ENCODE measurements around the gene TSEN54.

TSEN54 gene

GRCh38 chr17:75565618-75566017 lies 49.3 kb downstream of the TSEN54 start:
- DNase-seq (ENCODE audit: low spot score) = no peak

DNA sequence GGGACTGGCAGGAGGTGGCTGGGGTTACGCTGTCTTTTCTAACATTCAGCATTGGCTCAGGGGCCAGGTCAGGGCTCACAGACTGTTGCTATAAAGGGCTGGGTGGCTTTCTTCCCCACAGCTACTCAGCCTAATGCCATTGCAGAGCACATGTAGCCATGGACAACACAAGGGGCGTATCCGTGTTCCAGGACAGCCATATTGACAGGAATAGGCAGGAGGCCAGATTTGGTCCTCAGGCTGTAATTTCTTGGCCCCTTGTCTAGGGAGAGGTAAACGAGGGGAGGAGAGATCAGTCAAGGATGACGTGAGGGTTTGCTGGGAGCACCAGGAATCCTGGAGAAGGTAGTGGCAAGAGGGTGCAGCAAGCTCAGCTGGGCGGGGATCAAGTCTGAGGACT lies 50.1 kb downstream of the TSEN54 start:
- no peak for DNase-seq (ENCODE audit: low spot score)

- no peak for DNase-seq (ENCODE audit: low spot score)
Observed at GRCh38 chr17:75566834-75567233, 50.5 kb downstream of the TSEN54 start.

- DNase-seq (ENCODE audit: low spot score) = no peak
Observed at GRCh38 chr17:75568412-75569255, 52.3 kb downstream of the TSEN54 start.

DNA sequence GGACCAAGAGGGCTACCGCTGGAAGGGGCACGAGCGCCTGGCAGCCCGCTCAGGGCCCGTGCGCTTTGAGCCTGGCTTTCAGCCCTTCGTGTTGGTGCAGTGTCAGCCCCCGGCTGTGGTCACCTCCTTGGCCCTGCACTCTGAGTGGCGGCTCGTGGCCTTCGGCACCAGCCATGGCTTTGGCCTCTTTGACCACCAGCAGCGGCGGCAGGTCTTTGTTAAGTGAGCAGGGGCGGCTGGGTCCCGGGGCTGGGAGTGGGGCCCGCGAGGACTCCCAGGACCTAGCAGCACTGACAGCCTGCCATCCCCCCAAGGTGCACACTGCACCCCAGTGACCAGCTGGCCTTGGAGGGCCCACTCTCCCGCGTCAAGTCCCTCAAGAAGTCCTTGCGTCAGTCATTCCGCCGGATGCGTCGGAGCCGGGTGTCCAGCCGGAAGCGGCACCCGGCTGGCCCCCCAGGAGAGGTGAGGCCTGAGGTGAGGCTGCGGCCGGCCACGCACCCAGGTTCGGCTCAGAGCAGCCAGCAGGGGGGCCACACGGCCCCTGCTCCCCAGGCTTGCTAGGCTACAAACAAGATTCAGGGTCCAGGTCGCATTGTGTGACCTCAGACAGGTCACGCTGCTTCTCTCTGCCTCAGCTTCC lies 53.8 kb downstream of the TSEN54 start:
- no peak for DNase-seq (ENCODE audit: low spot score)

DNA sequence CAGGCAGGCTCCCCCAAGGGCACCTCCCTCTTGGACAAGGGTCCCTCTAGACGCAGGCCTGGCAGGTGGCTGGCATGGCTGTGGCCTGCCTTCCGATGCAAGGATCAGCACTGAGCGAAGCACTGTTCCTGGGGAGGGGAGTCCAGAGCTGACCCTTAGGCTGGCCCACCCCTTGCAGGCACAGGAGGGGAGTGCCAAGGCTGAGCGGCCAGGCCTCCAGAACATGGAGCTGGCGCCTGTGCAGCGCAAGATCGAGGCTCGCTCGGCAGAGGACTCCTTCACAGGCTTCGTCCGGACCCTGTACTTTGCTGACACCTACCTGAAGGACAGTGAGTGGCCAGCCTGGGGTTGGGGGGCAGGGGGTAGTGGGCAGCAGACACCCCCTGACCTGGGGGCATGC lies 54.4 kb downstream of the TSEN54 start:
- no peak for DNase-seq (ENCODE audit: low spot score)

GRCh38 chr17:75571197-75571884 lies 55.0 kb downstream of the TSEN54 start:
- no peak for DNase-seq (ENCODE audit: low spot score)

GRCh38 chr17:75571885-75572215 lies 55.5 kb downstream of the TSEN54 start:
- no peak for DNase-seq (ENCODE audit: low spot score)

DNA sequence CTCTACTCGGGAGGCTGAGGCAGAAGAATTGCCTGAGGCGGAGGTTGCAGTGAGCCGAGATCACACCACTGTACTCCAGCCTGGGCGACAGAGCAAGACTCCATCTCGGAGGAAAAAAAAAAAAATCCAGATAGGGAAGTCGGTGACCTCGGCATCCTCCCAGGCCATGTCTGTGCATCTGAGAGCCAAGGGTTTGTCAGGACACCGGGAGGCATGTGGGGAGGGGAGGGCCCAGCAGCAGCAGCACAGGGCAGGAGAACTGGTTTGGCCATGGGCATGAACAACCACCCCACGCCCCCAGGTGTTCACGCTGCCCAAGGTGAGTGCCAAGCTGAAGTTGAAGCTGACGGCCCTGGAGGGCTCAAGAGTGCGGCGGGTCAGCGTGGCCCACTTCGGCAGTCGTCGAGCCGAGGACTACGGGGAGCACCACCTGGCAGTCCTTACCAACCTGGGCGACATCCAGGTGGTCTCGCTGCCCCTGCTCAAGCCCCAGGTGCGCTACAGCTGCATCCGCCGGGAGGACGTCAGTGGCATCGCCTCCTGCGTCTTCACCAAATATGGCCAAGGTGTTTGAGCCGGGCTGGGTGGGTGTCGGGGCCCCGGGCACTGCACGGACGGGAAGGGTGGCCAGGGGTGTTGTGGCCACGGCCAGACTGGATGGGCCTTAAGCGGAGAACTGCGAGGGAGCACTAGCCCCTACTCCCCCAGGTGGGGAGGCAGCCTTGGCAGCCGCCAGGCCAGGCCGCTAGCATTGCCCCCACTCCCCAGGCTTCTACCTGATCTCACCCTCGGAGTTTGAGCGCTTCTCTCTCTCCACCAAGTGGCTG lies 56.6 kb downstream of the TSEN54 start:
- no peak for DNase-seq (ENCODE audit: low spot score)

DNA sequence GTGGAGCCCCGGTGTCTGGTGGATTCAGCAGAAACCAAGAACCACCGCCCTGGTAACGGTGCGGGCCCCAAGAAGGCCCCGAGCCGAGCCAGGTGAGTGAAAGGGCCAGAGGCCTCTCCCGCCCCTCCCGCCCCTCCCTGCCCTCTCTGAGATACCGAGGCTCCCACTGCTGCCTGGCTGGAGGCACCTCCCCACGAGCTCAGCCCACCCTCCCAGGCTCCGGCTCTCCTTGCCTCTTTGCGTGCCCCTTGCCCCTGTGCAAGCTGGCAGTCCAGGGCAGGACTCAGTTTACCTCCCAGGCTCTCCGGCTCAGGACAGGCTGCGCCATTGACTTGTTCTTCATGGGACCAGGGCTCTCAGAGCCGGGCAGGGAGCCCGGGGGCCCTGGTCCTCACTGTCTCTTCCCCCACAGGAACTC lies 57.2 kb downstream of the TSEN54 start:
- no peak for DNase-seq (ENCODE audit: low spot score)

DNA sequence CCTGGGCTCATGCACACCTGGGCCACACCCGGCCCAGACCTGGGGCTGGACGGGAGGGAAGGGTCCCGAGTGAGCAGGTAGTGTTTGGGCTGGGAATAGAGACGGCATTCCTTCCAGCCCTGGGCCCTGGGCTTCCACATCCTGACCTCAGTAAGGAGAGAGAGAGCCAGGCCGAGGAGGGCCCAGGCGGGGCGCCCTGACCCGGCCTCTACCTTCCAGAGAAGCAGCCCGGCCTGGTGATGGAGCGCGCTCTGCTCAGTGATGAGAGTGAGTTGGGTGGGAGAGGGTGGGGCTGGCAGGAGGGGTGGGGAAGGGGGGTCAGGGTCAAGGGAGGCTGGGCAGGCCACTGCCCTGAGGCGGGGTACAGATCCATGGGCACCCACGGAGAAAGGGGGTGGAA lies 57.7 kb downstream of the TSEN54 start:
- DNase-seq (ENCODE audit: low spot score) = no peak

Measured in activated CD4-positive, alpha-beta T cell treated with anti-CD3 and anti-CD28 coated beads, Interleukin-2, Interleukin-4, amounts not matched to agents 100 ng/mL and 50 ng/mL, durations not matched to agents 16 hours and 8 hours (primary cell).